Lower leg skin (tissue), 4 donors: ENCODE results near the gene GSG1L. TPM values are rescaled to one million over a fixed set of nuclear protein-coding genes. Genes with fewer than 3 reads are reported as not detected.

ENCODE experiments used
- DNase-seq, 2 donors: peaks; one replicate each; pipeline ENCODE4 v3.0.0-alpha.2; 2019; ENCODE audit warnings: low spot score in 2 of 2
- H3K4me3 ChIP-seq: fragments of 200-600 bp; sonication (generic); 2 replicates; pipeline ENCODE4 v1.5.1; 2017; ENCODE audit warnings: mild to moderate bottlenecking, low read depth; ENCODE audit not compliant: poor library complexity, severe bottlenecking
- CTCF ChIP-seq, 3 donors: fragments of 450-650 bp; IDR thresholded peaks; one replicate each; pipeline ENCODE4 v1.5.1; 2016; ENCODE audit warnings: antibody characterized with exemption in 3 of 3, mild to moderate bottlenecking in 3 of 3, moderate library complexity in 2 of 3
- POLR2A ChIP-seq, 2 donors: fragments of 450-650 bp; IDR thresholded peaks; one replicate each; pipeline ENCODE4 v1.6.1; 2016 to 2017; ENCODE audit warnings: antibody characterized with exemption in 2 of 2, mild to moderate bottlenecking in 1 of 2, moderate library complexity in 1 of 2
- WGBS, 2 donors: methylation state at CpG; one replicate each; pipeline ENCODE4 v1.1.5; 2018; 5-methylcytosine and 5-hydroxymethylcytosine counted together
- intact Hi-C: fragments of 100-400 bp; cut with DNase I; formaldehyde crosslinking; loops from one replicate; pipeline ENCODE4 v1.15.0; 2023; ENCODE audit warnings: low total_unique reads
- total RNA-seq, 4 donors: library from RNA; depleted of rRNA; stranded (reverse); fragments of >200 nt; gene quantifications; one replicate each; pipeline ENCODE4 v1.1.0, GENCODE V29; 2016

GSG1L gene
- total RNA-seq, 4 donors from 2014 or later: 0.49 to 1.1 (median 0.59) TPM; not detected in 1

- DNase-seq: no peak
- TF ChIP-seq CTCF (IDR thresholded peaks at IDR 0.05) (no peak), POLR2A (IDR thresholded peaks at IDR 0.05) (no peak)
- WGBS, 2 donors: 72 to 82% methylated on average over 15 of the region's 15 CpGs
- H3K4me3 ChIP-seq: no peak overlapping the region
- intact Hi-C loops: loop anchor here (10.0 kb wide), 1 partner anchor 370 kb away; no protein-coding TSS in a partner anchor
Measured at GRCh38 chr16:28064706-28065249, 1.3 kb upstream of the GSG1L start.

- DNase-seq: no peak
- WGBS, 2 donors: 51 to 55% methylated on average over 3 of the region's 3 CpGs
- H3K4me3 ChIP-seq: no peak overlapping the region
- no peak for TF ChIP-seq CTCF (IDR thresholded peaks at IDR 0.05)
- intact Hi-C loops: loop anchor here (10.0 kb wide), 1 partner anchor 369 kb away; no protein-coding TSS in a partner anchor
Measured at GRCh38 chr16:28064150-28064549, 636 bp upstream of the GSG1L start.

- WGBS, 2 donors: 0% methylated on average over 9 of the region's 99 CpGs; no CpG with 5 or more reads in 1 of the 2 donors
- TF ChIP-seq POLR2A (IDR thresholded peaks at IDR 0.05): no peak
- no peak for TF ChIP-seq CTCF (IDR thresholded peaks at IDR 0.05)
- DNase-seq: no peak
- H3K4me3 ChIP-seq: no peak overlapping the region
- intact Hi-C loops: loop anchor here (10.0 kb wide), 1 partner anchor 368 kb away; no protein-coding TSS in a partner anchor
Measured at GRCh38 chr16:28062847-28063521, 530 bp downstream of the GSG1L start.

- intact Hi-C loops: loop anchor here (10.0 kb wide), 1 partner anchor 368 kb away; no protein-coding TSS in a partner anchor
- no peak overlapping the region for H3K4me3 ChIP-seq
- no peak for DNase-seq
- TF ChIP-seq CTCF (IDR thresholded peaks at IDR 0.05): no peak
- TF ChIP-seq POLR2A (IDR thresholded peaks at IDR 0.05): no peak
- WGBS, 2 donors: 6 to 25% methylated on average over 11 to 38 of the region's 39 CpGs
Measured at GRCh38 chr16:28062261-28062846, 1.2 kb downstream of the GSG1L start.

GRCh38 chr16:28061352-28062101, 2.0 kb downstream of the GSG1L start:
- WGBS, 2 donors: 75 to 77% methylated on average over 10 of the region's 10 CpGs
- TF ChIP-seq POLR2A (IDR thresholded peaks at IDR 0.05) (no peak), CTCF (IDR thresholded peaks at IDR 0.05) (no peak)
- H3K4me3 ChIP-seq: no peak overlapping the region
- intact Hi-C loops: loop anchor here (10.0 kb wide), 1 partner anchor 367 kb away; no protein-coding TSS in a partner anchor
- DNase-seq: no peak
